KG1 (cell line): ENCODE measurements around the gene CTXN1.
"Not testable (repeated sequence)": the region's sequence is repeated elsewhere in the genome, so short reads cannot be mapped to it uniquely, and the experiment has no call there.

ENCODE experiments used
- DNase-seq: peaks from one replicate; lab custom pipeline; 2025; lab: John Stamatoyannopoulos, UW

CTXN1 gene

DNA sequence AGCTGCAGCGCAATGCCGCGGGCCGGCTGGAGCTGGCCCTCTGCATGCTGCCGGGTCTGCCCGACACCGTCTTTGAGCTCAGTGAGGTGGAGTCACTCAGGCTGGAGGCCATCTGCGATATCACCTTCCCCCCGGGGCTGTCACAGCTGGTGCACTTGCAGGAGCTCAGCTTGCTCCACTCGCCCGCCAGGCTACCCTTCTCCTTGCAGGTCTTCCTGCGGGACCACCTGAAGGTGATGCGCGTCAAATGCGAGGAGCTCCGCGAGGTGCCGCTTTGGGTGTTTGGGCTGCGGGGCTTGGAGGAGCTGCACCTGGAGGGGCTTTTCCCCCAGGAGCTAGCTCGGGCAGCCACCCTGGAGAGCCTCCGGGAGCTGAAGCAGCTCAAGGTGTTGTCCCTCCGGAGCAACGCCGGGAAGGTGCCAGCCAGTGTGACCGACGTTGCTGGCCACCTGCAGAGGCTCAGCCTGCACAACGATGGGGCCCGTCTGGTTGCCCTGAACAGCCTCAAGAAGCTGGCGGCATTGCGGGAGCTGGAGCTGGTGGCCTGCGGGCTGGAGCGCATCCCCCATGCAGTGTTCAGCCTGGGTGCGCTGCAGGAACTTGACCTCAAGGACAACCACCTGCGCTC, 26.1 kb downstream of the CTXN1 start:
- no peak for DNase-seq

DNA sequence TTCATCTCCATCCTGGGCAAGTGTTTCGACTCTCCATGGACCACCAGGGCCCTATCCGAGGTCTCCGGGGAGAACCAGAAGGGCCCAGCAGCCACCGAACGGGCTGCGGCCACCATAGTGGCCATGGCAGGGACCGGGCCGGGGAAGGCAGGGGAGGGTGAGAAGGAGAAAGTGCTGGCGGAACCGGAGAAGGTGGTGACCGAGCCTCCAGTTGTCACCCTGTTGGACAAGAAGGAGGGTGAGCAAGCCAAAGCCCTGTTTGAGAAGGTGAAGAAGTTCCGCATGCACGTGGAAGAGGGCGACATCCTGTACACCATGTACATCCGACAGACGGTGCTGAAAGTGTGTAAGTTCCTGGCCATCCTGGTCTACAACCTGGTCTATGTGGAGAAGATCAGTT, 27.0 kb downstream of the CTXN1 start:
- DNase-seq = no peak

DNA sequence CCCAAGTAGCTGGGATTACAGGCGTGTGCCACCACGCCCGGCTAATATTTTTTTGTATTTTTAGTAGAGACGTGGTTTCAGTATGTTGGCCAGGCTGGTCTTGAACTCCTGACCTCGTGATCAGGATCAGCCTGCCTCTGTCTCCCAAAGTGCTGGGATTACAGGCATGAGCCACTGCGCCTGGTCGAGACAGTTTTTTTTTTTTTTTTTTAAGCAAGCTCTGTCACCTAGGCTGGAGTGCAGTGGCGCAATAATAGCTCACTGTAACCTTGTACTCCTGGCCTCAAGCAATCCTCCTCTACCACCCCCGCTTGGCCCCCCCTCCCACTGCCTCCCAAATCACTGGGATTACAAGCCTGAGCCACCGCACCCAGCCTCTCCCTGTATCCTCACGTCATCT, 28.6 kb downstream of the CTXN1 start:
- no peak for DNase-seq

DNA sequence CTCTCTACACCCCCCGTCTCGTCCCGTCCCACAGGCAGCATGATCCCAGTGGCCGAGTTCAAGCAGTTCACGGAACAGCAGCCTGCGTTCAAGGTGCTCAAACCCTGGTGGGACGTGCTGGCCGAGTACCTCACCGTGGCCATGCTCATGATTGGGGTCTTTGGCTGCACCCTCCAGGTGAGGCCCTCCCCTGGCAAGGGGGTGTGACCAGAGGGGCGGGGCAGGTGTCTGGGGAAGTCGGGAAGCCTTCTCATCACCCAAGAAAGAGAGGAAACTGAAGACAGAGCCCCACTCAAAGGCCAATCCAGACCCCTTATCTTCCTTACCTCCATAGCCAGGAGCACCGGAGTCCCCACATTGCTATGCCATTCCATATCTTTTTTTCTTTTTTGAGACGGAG, 30.4 kb downstream of the CTXN1 start:
- no peak for DNase-seq

DNA sequence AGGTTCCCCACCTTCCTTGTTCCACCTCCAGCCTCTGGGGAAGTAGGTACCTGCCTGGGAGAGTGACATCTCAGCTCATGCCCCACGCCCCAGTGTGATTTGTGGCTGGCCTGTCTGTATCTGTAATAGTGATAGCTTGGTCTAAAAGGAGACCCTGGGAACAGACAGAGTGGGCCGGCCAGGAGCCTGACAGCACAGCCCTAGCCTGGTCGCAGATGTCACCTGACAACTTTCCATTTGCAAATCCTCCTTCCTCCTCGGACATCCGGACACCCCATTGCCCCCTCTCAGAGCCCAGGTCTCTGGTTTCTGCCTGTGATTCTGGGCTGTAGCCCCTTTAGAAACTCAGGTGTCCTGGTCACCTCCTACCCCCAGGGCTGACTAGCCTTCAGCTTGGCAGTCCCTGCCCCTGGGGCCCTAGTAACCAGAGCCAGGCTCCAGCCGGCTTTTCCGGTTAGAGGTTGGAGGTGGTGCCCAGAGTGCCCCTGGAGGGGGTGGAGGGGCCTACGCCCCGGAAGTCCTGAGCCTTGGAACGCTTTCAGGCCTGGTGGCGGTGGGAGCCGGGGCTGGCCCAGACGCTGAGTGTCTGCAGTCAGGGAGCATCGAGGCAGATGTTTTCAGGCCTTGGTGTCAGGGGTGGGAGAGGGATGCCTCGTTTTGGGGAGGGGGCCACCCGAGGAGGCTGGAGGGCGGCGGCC, 31.2 kb downstream of the CTXN1 start:
- DNase-seq = no peak

DNA sequence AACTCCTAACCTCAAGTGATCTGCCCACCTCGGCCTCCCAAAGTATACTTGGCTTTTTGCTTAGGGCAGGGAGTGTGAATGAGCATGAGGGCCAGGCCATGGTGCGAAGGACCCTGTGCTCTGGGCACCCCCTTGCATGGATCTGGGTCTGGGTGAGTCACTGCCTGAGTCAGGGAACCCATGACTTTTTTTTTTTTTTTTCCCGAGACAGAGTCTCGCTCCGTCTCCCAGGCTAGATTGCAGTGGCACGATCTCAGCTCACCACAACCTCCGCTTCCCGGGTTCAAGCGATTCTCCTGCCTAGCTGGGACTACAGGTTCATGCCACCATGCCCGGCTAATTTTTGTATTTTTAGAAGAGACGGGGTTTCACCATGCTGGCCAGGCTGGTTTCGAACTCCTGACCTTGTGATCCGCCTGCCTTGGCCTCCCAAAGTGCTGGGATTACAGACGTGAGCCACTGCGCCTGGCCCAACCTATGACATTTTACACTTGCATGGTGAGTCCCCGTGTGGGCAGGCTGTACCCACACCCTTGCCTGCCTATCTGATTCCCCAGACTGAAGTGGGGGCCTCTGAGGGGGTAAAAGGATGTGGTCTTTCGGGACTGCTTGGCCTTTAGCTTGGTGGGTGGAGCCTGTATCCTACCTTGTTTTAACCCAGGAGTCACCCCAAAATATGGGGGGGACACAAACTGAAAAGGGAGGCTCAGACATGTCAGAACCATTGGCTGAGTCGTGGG, 32.4 kb downstream of the CTXN1 start:
- not testable (repeated sequence) for DNase-seq

DNA sequence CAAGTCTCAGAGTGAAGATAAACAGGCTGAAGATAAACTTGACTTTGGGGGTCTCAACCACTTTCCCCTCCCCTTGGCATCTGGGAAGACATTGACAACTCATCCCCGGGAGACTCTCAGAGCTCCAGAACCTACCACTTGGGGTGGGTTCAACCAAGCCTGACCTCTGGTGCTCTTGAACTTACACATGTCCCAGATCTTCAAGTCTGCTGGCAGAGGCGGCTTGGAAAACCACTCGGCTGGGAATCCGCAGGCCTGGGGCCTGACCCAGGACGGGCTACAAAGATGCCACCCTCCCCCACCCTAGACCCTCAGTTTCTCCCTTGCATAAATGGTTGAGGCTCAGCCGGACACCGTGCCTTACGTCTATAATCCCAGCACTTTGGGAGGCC, 37.1 kb downstream of the CTXN1 start:
- DNase-seq = no peak

DNA sequence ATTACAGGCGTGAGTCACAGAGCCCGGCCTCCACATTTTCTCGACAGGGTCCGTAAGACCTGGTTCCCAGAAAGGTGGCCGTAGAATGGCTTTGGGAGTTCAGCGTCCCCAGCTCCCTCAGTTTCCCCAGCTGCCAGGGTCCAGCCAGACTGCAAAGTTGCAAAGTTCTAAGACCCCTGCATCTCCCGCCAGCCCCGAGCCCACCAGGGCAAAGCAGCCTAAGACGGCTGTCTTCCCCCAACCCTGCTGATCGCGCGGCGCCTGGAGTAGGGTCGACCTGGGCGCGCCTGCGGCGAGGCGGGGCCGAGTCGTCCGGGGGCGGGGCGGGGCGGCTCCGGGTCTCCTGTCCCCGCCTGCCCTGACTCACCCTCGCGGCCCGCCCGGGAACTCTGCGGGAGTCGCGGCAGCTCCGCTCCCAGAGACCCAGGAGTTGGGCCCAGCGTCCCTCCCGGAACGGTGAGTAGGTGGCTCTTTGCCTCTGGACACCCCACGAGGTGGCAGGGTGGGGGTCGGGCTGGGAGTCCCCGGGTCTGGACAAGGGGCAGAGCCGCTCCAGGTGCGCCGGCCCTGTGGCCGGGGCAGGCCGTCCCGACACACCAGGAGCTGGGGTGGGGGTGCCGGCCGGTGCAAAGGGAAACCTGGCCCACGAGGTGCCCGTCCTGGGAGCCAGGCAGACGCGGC, 37.6 kb downstream of the CTXN1 start, which contains the start of gene LRRC8E:
Gene LRRC8E, plus strand, starts transcription at position 366 of the 681 bp plus-strand sequence. CDS start 7,094 bp downstream, outside the sequence.
- DNase-seq = no peak

DNA sequence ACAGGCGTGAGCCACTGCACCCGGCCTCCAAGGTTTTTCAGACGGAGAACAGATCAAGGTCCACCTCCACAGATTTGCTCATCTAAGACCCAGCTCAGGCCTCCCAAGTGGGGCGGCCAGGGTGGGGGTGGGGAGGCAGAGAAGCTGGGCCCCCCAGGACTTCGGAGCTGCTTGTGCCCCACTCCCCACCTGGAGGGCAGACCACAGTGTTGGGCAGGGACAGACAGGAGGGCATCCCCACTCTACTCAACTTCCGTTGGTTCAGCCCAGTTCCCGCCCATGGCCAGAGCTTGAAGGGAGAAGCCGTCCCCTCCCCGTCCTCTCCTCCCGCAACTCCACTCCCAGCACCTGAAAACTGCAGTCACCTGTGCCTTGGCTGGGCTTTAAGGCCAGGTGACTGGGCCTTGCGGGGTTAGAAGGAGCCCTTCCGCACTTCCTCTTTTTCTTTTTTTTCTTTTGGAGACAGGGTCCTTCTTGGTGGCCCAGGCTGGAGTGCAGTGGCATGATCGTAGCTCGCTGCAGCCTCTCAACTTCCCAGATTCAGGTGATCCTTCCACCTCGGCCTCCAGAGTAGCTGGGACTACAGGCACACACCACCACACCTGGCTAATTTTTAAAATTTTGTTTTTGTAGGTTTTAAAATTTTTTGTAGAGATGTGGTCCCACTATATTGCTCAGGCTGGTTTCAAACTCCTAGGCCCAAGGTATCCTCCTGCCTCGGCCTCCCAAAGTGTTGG, 38.4 kb downstream of the CTXN1 start:
- no peak for DNase-seq

DNA sequence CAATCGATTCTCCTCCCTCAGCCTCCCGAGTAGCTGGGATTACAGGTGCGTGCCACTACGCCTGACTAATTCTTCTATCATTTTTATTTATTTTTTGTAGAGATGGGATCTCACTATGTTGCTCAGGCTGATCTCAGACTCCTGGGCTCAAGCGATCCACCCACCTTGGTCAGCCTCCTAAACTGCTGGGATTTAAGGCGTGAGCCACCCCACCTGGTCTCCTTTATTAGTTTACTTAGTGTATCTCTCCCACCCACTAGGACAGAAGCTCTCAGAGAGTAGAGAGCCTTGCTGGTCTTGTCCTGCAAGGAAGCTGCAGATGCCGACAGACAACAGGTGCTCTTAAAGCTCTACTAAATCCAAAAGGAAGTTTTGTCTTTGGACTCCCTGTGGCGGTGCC, 40.1 kb downstream of the CTXN1 start:
- DNase-seq = no peak

DNA sequence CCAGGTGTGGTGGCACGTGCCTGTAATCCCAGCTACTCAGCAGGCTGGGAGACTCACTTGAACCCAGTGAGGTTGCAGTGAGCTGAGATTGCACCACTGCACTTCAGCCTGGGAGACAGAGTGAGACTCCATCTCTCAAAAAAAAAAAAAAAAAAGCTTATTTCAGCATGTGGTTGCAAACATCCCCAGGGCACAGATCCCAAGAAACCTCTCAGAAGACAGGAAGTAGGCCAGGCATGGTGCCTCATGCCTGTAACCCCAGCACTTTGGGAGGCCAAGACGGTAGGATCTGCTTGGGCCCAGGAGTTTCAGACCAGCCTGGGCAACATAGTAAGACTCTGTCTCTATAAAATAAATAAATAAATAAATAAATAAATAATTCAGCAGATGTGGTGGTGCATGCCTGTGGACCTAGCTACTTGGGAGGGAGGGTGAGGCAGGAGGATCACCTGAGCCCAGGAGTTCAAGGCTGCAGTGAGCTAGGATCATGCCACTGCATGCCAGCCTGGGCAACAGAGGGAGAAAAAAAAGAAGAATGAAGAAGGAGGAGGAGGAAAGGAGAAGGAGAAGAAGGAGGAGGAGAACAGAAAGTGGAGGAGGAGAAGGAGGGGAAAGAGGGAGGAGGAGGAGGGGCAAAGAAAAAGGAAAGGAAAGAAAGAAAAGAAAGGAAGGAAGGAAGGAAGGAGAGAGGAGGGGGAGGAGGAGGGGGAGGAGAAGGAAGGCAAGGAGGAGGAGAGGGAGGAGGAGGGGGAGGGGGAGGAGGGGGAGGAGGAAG, 42.0 kb downstream of the CTXN1 start:
- no peak for DNase-seq

DNA sequence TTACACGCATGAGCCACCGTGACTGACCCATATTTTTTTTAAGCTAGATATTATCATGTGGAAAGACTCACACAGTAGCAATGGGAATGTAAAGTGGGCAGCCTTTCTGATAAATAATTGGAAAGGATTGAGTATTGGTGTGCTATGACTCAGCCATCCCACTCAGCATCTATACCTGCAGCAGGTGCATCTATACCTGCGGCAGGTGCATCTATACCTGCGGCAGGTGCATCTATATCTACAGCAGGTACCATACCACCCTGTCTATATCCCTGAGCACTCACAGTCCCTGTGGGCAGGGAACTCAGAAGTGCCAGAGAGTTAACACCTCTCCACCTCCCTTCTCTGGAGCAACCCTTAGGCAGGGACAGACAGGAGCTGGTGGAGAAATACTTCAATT, 42.8 kb downstream of the CTXN1 start:
- no peak for DNase-seq

DNA sequence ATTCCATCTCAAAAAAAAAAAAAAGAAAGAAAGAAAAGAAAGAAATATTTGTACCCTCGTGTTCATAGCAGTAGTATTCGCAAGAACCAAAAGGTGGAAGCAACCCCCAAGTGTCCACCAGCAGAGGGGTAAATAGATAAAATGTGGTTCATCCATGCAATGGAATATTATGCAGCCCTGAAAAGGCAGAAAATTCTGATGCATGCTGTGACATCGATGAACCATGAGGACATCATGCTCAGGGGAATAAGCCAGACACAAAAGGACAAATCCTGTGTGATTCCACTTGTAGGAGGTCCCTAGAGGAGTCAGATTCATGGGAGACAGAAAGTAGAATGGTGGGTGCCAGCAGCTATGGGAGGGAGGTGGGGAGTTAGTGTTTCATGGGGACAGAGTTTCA, 44.0 kb downstream of the CTXN1 start:
- no peak for DNase-seq

DNA sequence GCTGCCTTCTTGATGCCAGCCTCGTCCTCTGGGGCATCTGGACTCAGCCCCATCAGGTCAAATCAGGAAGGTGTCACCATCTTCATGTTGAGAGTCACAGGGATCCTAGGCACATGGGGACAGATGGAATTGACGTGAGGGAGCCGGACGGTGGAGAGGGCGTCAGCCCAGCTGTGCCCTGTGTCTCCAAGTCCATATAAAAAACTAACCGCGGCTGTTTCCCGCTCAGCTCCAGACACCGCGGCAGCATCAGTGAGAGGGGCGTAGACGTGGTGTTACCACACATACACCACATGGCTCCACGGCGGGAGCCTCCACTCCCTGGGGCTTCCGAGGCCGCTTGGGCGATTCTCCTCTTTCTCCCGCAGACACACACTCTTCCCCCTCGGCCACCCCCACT, 46.1 kb downstream of the CTXN1 start:
- DNase-seq = no peak

DNA sequence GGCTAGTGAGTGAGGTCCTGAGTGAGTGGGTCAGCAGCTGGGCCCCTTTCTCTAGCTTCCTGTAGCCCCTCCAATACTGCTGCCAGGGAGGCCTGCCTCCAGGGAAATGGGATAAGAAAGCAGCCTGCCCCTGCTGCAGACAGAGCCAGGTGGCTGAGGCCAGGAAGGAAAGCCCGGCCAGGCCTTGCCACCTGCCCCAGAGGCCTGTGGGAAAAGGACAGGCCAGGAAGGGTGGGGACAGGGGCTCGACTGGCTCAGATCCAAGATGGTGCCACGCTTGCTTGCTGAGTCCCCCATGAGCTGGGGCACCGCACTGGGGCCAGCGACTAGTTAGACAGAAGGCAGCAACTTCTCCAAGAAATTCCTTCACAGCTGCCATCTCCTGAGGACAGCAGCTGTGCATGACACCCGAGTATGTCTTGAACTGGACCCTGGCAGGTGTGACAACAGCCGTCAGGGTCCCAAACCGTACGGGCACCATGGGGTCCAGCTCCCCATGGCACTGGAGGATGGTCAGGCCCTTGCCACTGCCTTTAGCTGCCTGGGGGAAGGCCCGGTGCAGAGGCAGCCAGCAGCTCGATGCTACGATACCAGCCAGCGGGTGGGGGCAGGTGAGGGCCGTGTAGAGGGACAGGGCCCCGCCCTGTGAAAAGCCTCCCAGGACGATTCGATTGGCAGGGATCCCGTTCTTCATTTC, 46.7 kb downstream of the CTXN1 start:
- DNase-seq = no peak

DNA sequence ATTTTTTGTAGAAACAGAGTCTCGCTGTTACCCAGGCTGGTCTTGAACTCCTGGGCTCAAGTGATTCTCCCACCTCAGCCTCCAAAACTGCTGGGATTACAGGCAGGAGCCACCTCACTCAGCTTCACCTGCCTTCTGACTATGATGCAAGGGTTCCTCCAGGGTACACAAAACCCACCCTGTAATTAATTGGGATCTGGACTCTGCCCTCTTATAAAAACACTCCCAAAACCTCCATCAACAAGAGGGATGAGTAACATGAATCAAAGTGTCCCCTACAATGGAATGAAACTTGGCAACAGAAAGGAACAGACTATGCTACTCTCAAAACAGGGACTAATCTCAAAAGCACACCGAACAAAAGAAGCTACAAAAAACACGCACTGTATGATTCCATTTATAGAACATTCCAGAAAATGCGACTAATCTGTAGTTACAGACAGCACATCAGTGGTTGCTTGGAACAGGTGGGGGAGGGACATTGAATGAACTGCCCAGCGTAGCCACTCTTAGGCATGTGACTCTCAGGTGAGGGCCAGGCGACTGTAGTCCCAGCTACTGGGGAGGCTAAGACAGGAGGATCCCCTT, 48.6 kb downstream of the CTXN1 start:
- DNase-seq = no peak

DNA sequence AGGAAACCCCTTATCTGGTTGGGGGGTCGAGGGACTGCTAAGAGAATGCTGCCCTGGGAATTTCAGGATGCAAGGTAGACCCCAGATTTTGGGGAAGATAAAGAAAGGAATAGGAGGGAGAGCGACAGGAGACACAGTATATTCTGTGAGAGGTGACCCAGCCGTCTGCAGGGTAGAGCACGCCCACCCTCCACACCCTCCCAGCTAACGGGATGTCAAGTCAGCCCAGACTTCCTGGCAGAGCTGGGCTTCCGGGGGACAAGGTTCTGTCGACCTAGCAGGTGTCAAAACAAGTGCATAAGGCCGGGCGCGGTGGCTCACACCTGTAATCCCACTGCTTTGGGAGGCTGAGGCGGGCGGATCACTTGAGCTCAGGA, 51.0 kb downstream of the CTXN1 start:
- no peak for DNase-seq
